Activated CD8-positive, alpha-beta T cell treated with anti-CD3 and anti-CD28 coated beads for 36 hours (primary cell): ENCODE data around the gene RNF180. TPM values are rescaled to one million over a fixed set of nuclear protein-coding genes. Genes with fewer than 3 reads are reported as not detected.

Source experiments
- ATAC-seq: fragments of 200-7000 bp; cut with Tn5 transposase; one replicate; pipeline ENCODE4 v1.10.0; 2021; ENCODE audit warnings: mild to moderate bottlenecking, moderate library complexity
- CTCF ChIA-PET: fragments of 350-600 bp; sonication (Branson Sonifier 250); formaldehyde crosslinking; loops from one replicate; lab custom pipeline; 2021; ENCODE audit warnings: antibody characterized with exemption; lab: Charles Lee
- POLR2A ChIA-PET: fragments of 350-600 bp; sonication (Branson Sonifier 250); formaldehyde crosslinking; loops from one replicate; lab custom pipeline; 2021; ENCODE audit warnings: antibody characterized with exemption; lab: Charles Lee
- DNase-seq: peaks from one replicate; pipeline ENCODE4 v3.0.0-alpha.2; 2020
- H3K27ac Mint-ChIP-seq: one replicate; pipeline ENCODE4 v1.8.0; 2021; ENCODE audit warnings: mild to moderate bottlenecking, mixed read lengths
- H3K27me3 Mint-ChIP-seq: one replicate; pipeline ENCODE4 v1.8.0; 2021; ENCODE audit warnings: mixed read lengths
- H3K36me3 Mint-ChIP-seq: one replicate; pipeline ENCODE4 v1.8.0; 2021; ENCODE audit warnings: low read depth, mixed read lengths
- H3K4me1 Mint-ChIP-seq: one replicate; pipeline ENCODE4 v1.8.0; 2021; ENCODE audit warnings: low read depth, mixed read lengths
- H3K4me3 Mint-ChIP-seq: one replicate; pipeline ENCODE4 v1.8.0; 2021; ENCODE audit warnings: mild to moderate bottlenecking, moderate library complexity, mixed read lengths
- H3K9me3 Mint-ChIP-seq: one replicate; pipeline ENCODE4 v1.8.0; 2021; ENCODE audit warnings: mixed read lengths
- CTCF ChIP-seq: fragments of 200-600 bp; IDR thresholded peaks from one replicate; pipeline ENCODE4 v1.8.0; 2022; ENCODE audit warnings: antibody characterized with exemption, mild to moderate bottlenecking
- intact Hi-C: fragments of 100-400 bp; cut with micrococcal nuclease; formaldehyde crosslinking; loops from one replicate; pipeline ENCODE4 v1.10.0; 2022
- total RNA-seq, 2 experiments: library from RNA; stranded (reverse); gene quantifications; one replicate each; pipeline ENCODE4 v1.2.3, GENCODE V29; 2021

RNF180 gene
- total RNA-seq, 2 experiments from 2014 or later = not detected

- intact Hi-C loops = loop anchor here (5.0 kb wide), 1 partner anchor 553 kb away; no protein-coding TSS in a partner anchor
- Mint-ChIP-seq H3K4me3 (no peak overlapping the region), H3K27me3 (no peaks in the 10 kb centered on the region), H3K36me3 (no peaks in the 10 kb centered on the region), H3K9me3 (peaks cover 2% of the 10 kb centered on the region), H3K27ac (no peak overlapping the region), H3K4me1 (no peaks in the 10 kb centered on the region)
- TF ChIP-seq CTCF = peak; percentile 77
- no peak for DNase-seq
- no peak for ATAC-seq
- ChIA-PET CTCF (interaction anchor here (0.6 to 4.3 kb wide), 12 partner anchors 10 to 406 kb away, joined by 3 to 40 read pairs (median 4); no protein-coding TSS in a partner anchor), POLR2A (no interaction called here)
Observed at GRCh38 chr5:64229163-64229774, 63.6 kb downstream of the RNF180 start.

- DNase-seq = no peak
- Mint-ChIP-seq H3K36me3 (no peaks in the 10 kb centered on the region), H3K4me3 (no peak overlapping the region), H3K27me3 (no peaks in the 10 kb centered on the region), H3K4me1 (no peaks in the 10 kb centered on the region), H3K9me3 (peaks cover 6% of the 10 kb centered on the region), H3K27ac (no peak overlapping the region)
- no peak for TF ChIP-seq CTCF
- no peak for ATAC-seq
- intact Hi-C loops = no loop called here
- POLR2A ChIA-PET = no interaction called here
- CTCF ChIA-PET = no interaction called here
Observed at GRCh38 chr5:64260756-64261155, 95.1 kb downstream of the RNF180 start.

DNA sequence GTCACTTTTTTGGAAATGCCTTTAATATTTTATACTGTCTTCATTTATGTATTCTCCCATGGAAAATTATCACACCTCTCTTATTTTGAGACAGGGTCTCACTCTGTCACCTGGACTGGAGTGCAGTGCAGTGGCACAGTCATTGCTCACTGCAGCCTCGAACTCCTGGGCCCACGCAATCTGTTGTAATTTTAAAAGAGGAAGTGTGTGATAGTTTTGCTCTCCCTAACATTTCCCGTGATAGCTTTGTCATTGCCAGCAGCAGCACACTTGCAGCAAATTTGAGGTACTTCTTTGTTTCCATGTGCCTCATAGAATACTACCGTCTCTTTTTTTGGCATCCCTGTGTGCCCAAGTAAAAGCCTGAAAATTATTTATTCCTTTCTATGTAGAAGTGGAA lies 103.5 kb downstream of the RNF180 start:
- no peak for ATAC-seq
- intact Hi-C loops = no loop called here
- H3K27ac Mint-ChIP-seq = no peak overlapping the region
- no peaks in the 10 kb centered on the region for H3K4me1 Mint-ChIP-seq
- ChIA-PET POLR2A (no interaction called here), CTCF (no interaction called here)
- no peak for TF ChIP-seq CTCF
- no peaks in the 10 kb centered on the region for H3K27me3 Mint-ChIP-seq
- H3K9me3 Mint-ChIP-seq = peaks cover 5% of the 10 kb centered on the region
- H3K36me3 Mint-ChIP-seq = no peaks in the 10 kb centered on the region
- no peak for DNase-seq
- H3K4me3 Mint-ChIP-seq = no peak overlapping the region

- ChIA-PET CTCF (no interaction called here), POLR2A (no interaction called here)
- Mint-ChIP-seq H3K36me3 (no peaks in the 10 kb centered on the region), H3K27ac (no peak overlapping the region), H3K9me3 (no peaks in the 10 kb centered on the region), H3K27me3 (no peaks in the 10 kb centered on the region), H3K4me1 (no peaks in the 10 kb centered on the region), H3K4me3 (no peak overlapping the region)
- DNase-seq (no peak), ATAC-seq (no peak)
- intact Hi-C loops = no loop called here
- no peak for TF ChIP-seq CTCF
Observed at GRCh38 chr5:64273276-64273675, 107.6 kb downstream of the RNF180 start.

DNA sequence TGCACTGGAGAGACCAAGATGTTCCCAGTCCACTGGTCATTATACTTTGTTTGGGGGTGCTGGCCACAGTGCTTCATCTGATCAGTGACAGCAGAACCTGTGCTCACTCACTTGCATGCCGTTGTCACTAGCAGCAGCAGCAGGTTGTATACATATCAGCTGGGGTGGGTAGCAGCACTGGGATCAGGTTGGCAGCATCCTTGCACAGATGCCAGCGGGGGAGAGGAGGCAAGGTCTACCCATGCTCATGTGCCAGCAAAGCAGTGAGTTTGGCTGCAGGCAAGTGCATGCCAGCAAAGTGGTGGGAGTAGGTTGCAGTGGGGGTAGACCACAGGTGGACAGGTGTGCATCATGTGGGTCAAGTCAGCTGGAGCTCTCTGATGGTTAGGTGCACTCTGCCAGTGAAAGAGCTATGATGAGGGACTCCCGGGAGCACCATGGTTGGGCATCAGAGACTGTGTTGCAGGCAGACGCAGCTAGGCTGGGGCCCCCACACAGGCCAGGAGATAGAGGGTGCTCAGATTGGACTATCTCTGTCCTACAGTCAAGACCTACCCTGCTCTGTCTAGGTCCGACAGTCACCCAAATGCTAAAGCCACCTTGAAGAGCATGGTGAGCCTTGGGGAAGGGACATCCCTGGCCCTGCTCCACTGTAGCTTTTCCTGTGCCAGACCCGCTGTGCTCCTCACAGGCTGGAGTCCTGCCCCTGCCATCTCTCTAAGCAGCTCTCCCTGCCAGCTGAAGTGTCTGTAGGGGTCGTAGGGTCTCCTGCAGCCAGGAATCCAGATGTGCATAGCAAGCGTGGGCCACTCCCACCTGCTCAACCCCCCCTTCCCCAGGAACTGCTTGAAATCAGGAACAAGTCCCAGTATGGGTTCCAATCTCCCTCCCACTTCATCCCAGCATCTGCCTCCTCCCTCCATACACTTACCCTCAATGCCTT lies 119.8 kb downstream of the RNF180 start:
- intact Hi-C loops = no loop called here
- Mint-ChIP-seq H3K4me3 (no peak overlapping the region), H3K27me3 (no peaks in the 10 kb centered on the region), H3K36me3 (no peaks in the 10 kb centered on the region), H3K9me3 (peaks cover 13% of the 10 kb centered on the region), H3K4me1 (no peaks in the 10 kb centered on the region), H3K27ac (no peak overlapping the region)
- TF ChIP-seq CTCF = no peak
- CTCF ChIA-PET = no interaction called here
- ATAC-seq (no peak), DNase-seq (no peak)
- POLR2A ChIA-PET = no interaction called here
